Skeletal muscle tissue (tissue), 4 donors: Measurements from ENCODE around the gene RPAP3. TPM values are rescaled to one million over a fixed set of nuclear protein-coding genes. Genes with fewer than 3 reads are reported as not detected.

ENCODE experiments used
- H3K27ac ChIP-seq: one replicate; pipeline ENCODE4 v1.7.0; 2013; ENCODE audit warnings: mild to moderate bottlenecking, low read depth, low read length, inconsistent platforms
- H3K27me3 ChIP-seq, 3 donors: one replicate each; pipeline ENCODE4 v1.7.0; 2013; ENCODE audit warnings: low read length in 3 of 3; ENCODE audit not compliant: control insufficient read depth in 3 of 3, insufficient read depth in 3 of 3
- H3K36me3 ChIP-seq, 3 donors: one replicate each; pipeline ENCODE4 v1.7.0; 2013; ENCODE audit warnings: low read length in 3 of 3; ENCODE audit not compliant: control insufficient read depth in 3 of 3, insufficient read depth in 3 of 3
- H3K4me1 ChIP-seq, 3 donors: one replicate each; pipeline ENCODE4 v1.7.0; 2013; ENCODE audit warnings: low read length in 3 of 3, mild to moderate bottlenecking in 3 of 3; ENCODE audit not compliant: control insufficient read depth in 3 of 3, insufficient read depth in 3 of 3
- H3K4me3 ChIP-seq, 3 donors: one replicate each; pipeline ENCODE4 v1.7.0; 2013; ENCODE audit warnings: low read length in 3 of 3
- H3K9ac ChIP-seq, 3 donors: one replicate each; pipeline ENCODE4 v1.7.0; 2013; ENCODE audit warnings: low read length in 3 of 3, mild to moderate bottlenecking in 3 of 3, moderate library complexity in 2 of 3, low read depth in 1 of 3
- H3K9me3 ChIP-seq, 3 donors: one replicate each; pipeline ENCODE4 v1.7.0; 2013; ENCODE audit warnings: low read length in 3 of 3; ENCODE audit not compliant: control insufficient read depth in 3 of 3
- total RNA-seq: library from RNA; depleted of rRNA; stranded (reverse); fragments of >200 nt; gene quantifications from one replicate; pipeline ENCODE4 v1.2.3, GENCODE V29; 2014
- donor health status: Osteomylitis.

Gene RPAP3
- total RNA-seq, 1 donor from 2014 or later, result 5.2 TPM

GRCh38 chr12:47712171-47712570 lies 6.3 kb upstream of the RPAP3 start:
- H3K4me3 ChIP-seq, result no peak overlapping the region
- no peak overlapping the region for H3K27ac ChIP-seq
- H3K36me3 ChIP-seq, result no peaks in the 10 kb centered on the region
- H3K4me1 ChIP-seq, result peaks cover 21 to 29% (median 21%) of the 10 kb centered on the region in 3 donors
- H3K9me3 ChIP-seq, result no peaks in the 10 kb centered on the region
- H3K9ac ChIP-seq, result no peak overlapping the region
- H3K27me3 ChIP-seq, result no peaks in the 10 kb centered on the region

GRCh38 chr12:47711448-47711847 lies 5.6 kb upstream of the RPAP3 start:
- Histone ChIP-seq H3K36me3 (no peaks in the 10 kb centered on the region), H3K4me3 (no peak overlapping the region), H3K27me3 (no peaks in the 10 kb centered on the region), H3K27ac (no peak overlapping the region), H3K4me1 (peaks cover 14 to 28% (median 18%) of the 10 kb centered on the region in 3 donors), H3K9ac (no peak overlapping the region), H3K9me3 (no peaks in the 10 kb centered on the region)

- Histone ChIP-seq H3K27me3 (no peaks in the 10 kb centered on the region), H3K9me3 (no peaks in the 10 kb centered on the region), H3K4me1 (peaks cover 5 to 16% (median 12%) of the 10 kb centered on the region in 3 donors), H3K9ac (no peak overlapping the region), H3K36me3 (no peaks in the 10 kb centered on the region), H3K4me3 (no peak overlapping the region), H3K27ac (no peak overlapping the region)
These were observed 4.4 kb upstream of the RPAP3 start for GRCh38 chr12:47710278-47710677.

- Histone ChIP-seq H3K9me3 (no peaks in the 10 kb centered on the region), H3K27ac (no peak overlapping the region)
These were observed 3.8 kb upstream of the RPAP3 start for GRCh38 chr12:47709671-47710070.

GRCh38 chr12:47709237-47709636 lies 3.4 kb upstream of the RPAP3 start:
- Histone ChIP-seq H3K9ac (no peak overlapping the region), H3K4me3 (no peak overlapping the region), H3K27me3 (no peaks in the 10 kb centered on the region), H3K36me3 (no peaks in the 10 kb centered on the region), H3K27ac (no peak overlapping the region), H3K9me3 (no peaks in the 10 kb centered on the region), H3K4me1 (peaks cover 0 to 12% (median 8%) of the 10 kb centered on the region in 3 donors)

More at GRCh38 chr12:47709671-47710070, 3.8 kb upstream of the RPAP3 start:
- Histone ChIP-seq H3K36me3 (no peaks in the 10 kb centered on the region), H3K9ac (no peak overlapping the region), H3K27me3 (no peaks in the 10 kb centered on the region), H3K4me3 (no peak overlapping the region), H3K4me1 (peaks cover 0 to 12% (median 12%) of the 10 kb centered on the region in 3 donors)

GRCh38 chr12:47707905-47708543 lies 2.2 kb upstream of the RPAP3 start:
- Histone ChIP-seq H3K4me1 (peaks cover 0 to 15% (median 8%) of the 10 kb centered on the region in 3 donors), H3K9me3 (no peaks in the 10 kb centered on the region), H3K4me3 (no peak overlapping the region), H3K27me3 (no peaks in the 10 kb centered on the region), H3K36me3 (no peaks in the 10 kb centered on the region), H3K9ac (no peak overlapping the region), H3K27ac (no peak overlapping the region)

- H3K4me1 ChIP-seq, result peaks cover 0 to 15% (median 8%) of the 10 kb centered on the region in 3 donors
- H3K4me3 ChIP-seq, result no peak overlapping the region
- no peaks in the 10 kb centered on the region for H3K9me3 ChIP-seq
- H3K36me3 ChIP-seq, result no peaks in the 10 kb centered on the region
- H3K9ac ChIP-seq, result peak overlapping the region in 1 of 3 donors; percentile 7
- no peak overlapping the region for H3K27ac ChIP-seq
- H3K27me3 ChIP-seq, result no peaks in the 10 kb centered on the region
These were observed 1.5 kb upstream of the RPAP3 start for GRCh38 chr12:47707355-47707754.

GRCh38 chr12:47705229-47705565 lies 633 bp downstream of the RPAP3 start:
- Histone ChIP-seq H3K9ac (peak overlapping the region; percentile 66 to 87 (median 85)), H3K4me3 (peak overlapping the region; percentile 85 to 89 (median 85)), H3K27ac (peak overlapping the region; percentile 83), H3K36me3 (peaks cover 3 to 8% (median 8%) of the 10 kb centered on the region in 3 donors), H3K4me1 (peaks cover 0 to 15% (median 8%) of the 10 kb centered on the region in 3 donors), H3K27me3 (no peaks in the 10 kb centered on the region), H3K9me3 (no peaks in the 10 kb centered on the region)

GRCh38 chr12:47704719-47705118 lies 1.1 kb downstream of the RPAP3 start:
- H3K9me3 ChIP-seq, result no peaks in the 10 kb centered on the region
- peaks cover 0 to 15% (median 8%) of the 10 kb centered on the region in 3 donors for H3K4me1 ChIP-seq
- H3K36me3 ChIP-seq, result peaks cover 3 to 12% (median 8%) of the 10 kb centered on the region in 3 donors
- H3K9ac ChIP-seq, result peak overlapping the region in 1 of 3 donors; percentile 87
- H3K27ac ChIP-seq, result no peak overlapping the region
- peak overlapping the region in 2 of 3 donors; percentile 85 to 89 for H3K4me3 ChIP-seq
- H3K27me3 ChIP-seq, result no peaks in the 10 kb centered on the region

- Histone ChIP-seq H3K4me1 (peaks cover 0 to 9% (median 3%) of the 10 kb centered on the region in 3 donors), H3K27ac (no peak overlapping the region), H3K9me3 (no peaks in the 10 kb centered on the region), H3K4me3 (no peak overlapping the region), H3K36me3 (peaks cover 9 to 23% (median 16%) of the 10 kb centered on the region in 3 donors), H3K27me3 (no peaks in the 10 kb centered on the region), H3K9ac (no peak overlapping the region)
These were observed 5.6 kb downstream of the RPAP3 start for GRCh38 chr12:47700263-47700662.
